HG03520 (cell line): Measurements from ENCODE around the gene KCNIP4.
"Not testable (repeated sequence)": the region's sequence is repeated elsewhere in the genome, so short reads cannot be mapped to it uniquely, and the experiment has no call there.

Experiments
- ATAC-seq: cut with Tn5 transposase; IDR thresholded peaks from one replicate; pipeline ENCODE4 v1.9.1; 2021; ENCODE audit warnings: mild to moderate bottlenecking, moderate library complexity; ENCODE audit not compliant: unreplicated experiment

KCNIP4 gene

GRCh38 chr4:20825505-20825904, 1123.1 kb downstream of the KCNIP4 start:
- ATAC-seq = no peak

GRCh38 chr4:20816287-20816686, 1132.3 kb downstream of the KCNIP4 start:
- no peak for ATAC-seq

- no peak for ATAC-seq
Measured at GRCh38 chr4:20813700-20814099, 1134.9 kb downstream of the KCNIP4 start.

- ATAC-seq = no peak
Measured at GRCh38 chr4:20809812-20810211, 1138.8 kb downstream of the KCNIP4 start.

GRCh38 chr4:20805716-20806115, 1142.9 kb downstream of the KCNIP4 start:
- no peak for ATAC-seq

- ATAC-seq = no peak
Measured at GRCh38 chr4:20787940-20788665, 1160.5 kb downstream of the KCNIP4 start.

- not testable (repeated sequence) for ATAC-seq
Measured at GRCh38 chr4:20783134-20783533, 1165.4 kb downstream of the KCNIP4 start.

- ATAC-seq = no peak
Measured at GRCh38 chr4:20778896-20779295, 1169.7 kb downstream of the KCNIP4 start.

- ATAC-seq = peak; percentile 86
Measured at GRCh38 chr4:20773144-20773997, 1175.2 kb downstream of the KCNIP4 start.

GRCh38 chr4:20764366-20764992, 1184.1 kb downstream of the KCNIP4 start:
- ATAC-seq = no peak

GRCh38 chr4:20761826-20762225, 1186.7 kb downstream of the KCNIP4 start:
- no peak for ATAC-seq

GRCh38 chr4:20761382-20761781, 1187.2 kb downstream of the KCNIP4 start:
- ATAC-seq = no peak

- no peak for ATAC-seq
Measured at GRCh38 chr4:20760053-20760452, 1188.5 kb downstream of the KCNIP4 start.

- no peak for ATAC-seq
Measured at GRCh38 chr4:20754036-20754435, 1194.5 kb downstream of the KCNIP4 start.

- no peak for ATAC-seq
Measured at GRCh38 chr4:20752641-20753040, 1195.9 kb downstream of the KCNIP4 start.

- ATAC-seq = not testable (repeated sequence)
Measured at GRCh38 chr4:20746000-20746399, 1202.6 kb downstream of the KCNIP4 start.

GRCh38 chr4:20735931-20736330, 1212.6 kb downstream of the KCNIP4 start:
- no peak for ATAC-seq

GRCh38 chr4:20724915-20725314, 1223.7 kb downstream of the KCNIP4 start:
- ATAC-seq = no peak

- no peak for ATAC-seq
Measured at GRCh38 chr4:20723463-20723862, 1225.1 kb downstream of the KCNIP4 start.

GRCh38 chr4:20723019-20723418, 1225.6 kb downstream of the KCNIP4 start:
- no peak for ATAC-seq

- no peak for ATAC-seq
Measured at GRCh38 chr4:20711335-20711734, 1237.2 kb downstream of the KCNIP4 start.
